Measurements from ENCODE around the gene CRHR1.

GRCh38 chr17:45758544-45758943 lies 25.6 kb upstream of the CRHR1 start:
- TF ChIP-seq CTCF (IDR thresholded peaks at IDR 0.05) (no peak), POLR2A (IDR thresholded peaks at IDR 0.05) (no peak)

Data from body of pancreas (tissue), 4 donors.